ENCODE data around the gene FBN3. TPM values are rescaled to one million over a fixed set of nuclear protein-coding genes. Genes with fewer than 3 reads are reported as not detected.
"Not testable (repeated sequence)": the region's sequence is repeated elsewhere in the genome, so short reads cannot be mapped to it uniquely, and the experiment has no call there.

The FBN3 gene
- not detected in 2 replicates for total RNA-seq (2014; rRNA removed; shearing (Covaris generic))

GRCh38 chr19:8149261-8150094 lies at the start of gene FBN3:
TSS of gene FBN3 (minus strand) at chr19:8149592. CDS start at chr19:8147480, 2,112 bp downstream.
- DNase-seq (ENCODE audit: low read depth) = no peak

- no peak for DNase-seq (ENCODE audit: low read depth)
These were observed 47.0 kb upstream of the FBN3 start for GRCh38 chr19:8196271-8196927.

- DNase-seq (ENCODE audit: low read depth) = no peak
These were observed 45.3 kb upstream of the FBN3 start for GRCh38 chr19:8194528-8195267.

- DNase-seq (ENCODE audit: low read depth) = no peak
These were observed 42.9 kb upstream of the FBN3 start for GRCh38 chr19:8192221-8192820.

- DNase-seq (ENCODE audit: low read depth) = no peak
These were observed 36.1 kb upstream of the FBN3 start for GRCh38 chr19:8185343-8186068.

- no peak for DNase-seq (ENCODE audit: low read depth)
These were observed 34.9 kb upstream of the FBN3 start for GRCh38 chr19:8184274-8184673.

GRCh38 chr19:8180018-8180417 lies 30.6 kb upstream of the FBN3 start:
- DNase-seq (ENCODE audit: low read depth) = no peak

GRCh38 chr19:8174706-8175105 lies 25.3 kb upstream of the FBN3 start:
- DNase-seq (ENCODE audit: low read depth) = peak; percentile 89

- DNase-seq (ENCODE audit: low read depth) = no peak
These were observed 19.1 kb upstream of the FBN3 start for GRCh38 chr19:8168537-8168936.

GRCh38 chr19:8167985-8168384 lies 18.6 kb upstream of the FBN3 start:
- DNase-seq (ENCODE audit: low read depth) = peak; percentile 44

- DNase-seq (ENCODE audit: low read depth) = peak; percentile 53
These were observed 14.4 kb upstream of the FBN3 start for GRCh38 chr19:8163759-8164158.

- peak; percentile 46 for DNase-seq (ENCODE audit: low read depth)
These were observed 11.8 kb upstream of the FBN3 start for GRCh38 chr19:8161135-8161646.

- DNase-seq (ENCODE audit: low read depth) = not testable (repeated sequence)
These were observed 9.9 kb upstream of the FBN3 start for GRCh38 chr19:8159322-8159721.

GRCh38 chr19:8158411-8159074 lies 9.2 kb upstream of the FBN3 start:
- peak; percentile 80 for DNase-seq (ENCODE audit: low read depth)

- DNase-seq (ENCODE audit: low read depth) = no peak
These were observed 5.9 kb upstream of the FBN3 start for GRCh38 chr19:8155318-8155717.

GRCh38 chr19:8154014-8154413 lies 4.6 kb upstream of the FBN3 start:
- DNase-seq (ENCODE audit: low read depth) = not testable (repeated sequence)

GRCh38 chr19:8151767-8152035 lies 2.3 kb upstream of the FBN3 start:
- DNase-seq (ENCODE audit: low read depth) = no peak

- no peak for DNase-seq (ENCODE audit: low read depth)
These were observed 1.8 kb upstream of the FBN3 start for GRCh38 chr19:8150998-8151766.

- DNase-seq (ENCODE audit: low read depth) = no peak
These were observed 930 bp upstream of the FBN3 start for GRCh38 chr19:8150178-8150865.
